HG02610 (cell line): ENCODE measurements around the gene DNAJC16.

Experiments used
- ATAC-seq: cut with Tn5 transposase; IDR thresholded peaks from one replicate; pipeline ENCODE4 v1.9.1; 2021; ENCODE audit warnings: mild to moderate bottlenecking, moderate library complexity; ENCODE audit not compliant: unreplicated experiment

The DNAJC16 gene

GRCh38 chr1:15531682-15532081, 5.0 kb downstream of the DNAJC16 start:
- ATAC-seq = no peak

- no peak for ATAC-seq
These were observed 12.1 kb downstream of the DNAJC16 start for GRCh38 chr1:15538771-15539170.

- no peak for ATAC-seq
These were observed 13.5 kb downstream of the DNAJC16 start for GRCh38 chr1:15540186-15540585.

GRCh38 chr1:15541231-15541792, 14.7 kb downstream of the DNAJC16 start:
- ATAC-seq = no peak

GRCh38 chr1:15542388-15543250, 16.0 kb downstream of the DNAJC16 start:
- ATAC-seq = no peak

- no peak for ATAC-seq
These were observed 16.6 kb downstream of the DNAJC16 start for GRCh38 chr1:15543251-15543588.

- no peak for ATAC-seq
These were observed 17.2 kb downstream of the DNAJC16 start for GRCh38 chr1:15543589-15544568.

GRCh38 chr1:15546641-15547040, 20.0 kb downstream of the DNAJC16 start:
- no peak for ATAC-seq

- ATAC-seq = no peak
These were observed 23.9 kb downstream of the DNAJC16 start for GRCh38 chr1:15550573-15550972.

GRCh38 chr1:15557008-15557407, 30.4 kb downstream of the DNAJC16 start:
- no peak for ATAC-seq

GRCh38 chr1:15557594-15557993, 30.9 kb downstream of the DNAJC16 start:
- no peak for ATAC-seq

- no peak for ATAC-seq
These were observed 31.9 kb downstream of the DNAJC16 start for GRCh38 chr1:15558516-15558915.

GRCh38 chr1:15559189-15559810, 32.7 kb downstream of the DNAJC16 start:
- no peak for ATAC-seq

- no peak for ATAC-seq
These were observed 41.9 kb downstream of the DNAJC16 start for GRCh38 chr1:15568387-15569073.

- ATAC-seq = no peak
These were observed 44.2 kb downstream of the DNAJC16 start for GRCh38 chr1:15570861-15571260.

- no peak for ATAC-seq
These were observed 44.6 kb downstream of the DNAJC16 start for GRCh38 chr1:15571266-15571665.

GRCh38 chr1:15573477-15573876, 46.8 kb downstream of the DNAJC16 start:
- no peak for ATAC-seq

GRCh38 chr1:15574741-15575140, 48.1 kb downstream of the DNAJC16 start:
- ATAC-seq = no peak

GRCh38 chr1:15575549-15576150, 49.0 kb downstream of the DNAJC16 start:
- no peak for ATAC-seq

GRCh38 chr1:15577691-15578090, 51.0 kb downstream of the DNAJC16 start:
- no peak for ATAC-seq
